WTC11 (cell line): Measurements from ENCODE around the gene C1QTNF1. TPM values are rescaled to one million over a fixed set of nuclear protein-coding genes. Genes with fewer than 3 reads are reported as not detected.

ENCODE experiments used
- ATAC-seq: fragments of 200-7000 bp; cut with Tn5 transposase; 2 replicates; pipeline ENCODE4 v1.10.0; 2021; ENCODE audit warnings: mild to moderate bottlenecking, moderate library complexity
- CTCF ChIA-PET: fragments of 300-600 bp; sonication (Branson Sonifier 250); formaldehyde crosslinking; loops from one replicate; lab custom pipeline; 2021; ENCODE audit warnings: antibody characterized with exemption; lab: Charles Lee
- POLR2A ChIA-PET: fragments of 350-600 bp; sonication (Branson Sonifier 250); formaldehyde crosslinking; loops from one replicate; lab custom pipeline; 2021; ENCODE audit warnings: antibody characterized with exemption; lab: Charles Lee
- DNase-seq: peaks from one replicate; pipeline ENCODE4 v3.0.0; 2021; ENCODE audit warnings: low spot score
- H3K27ac Mint-ChIP-seq: 2 replicates; pipeline ENCODE4 v1.8.0; 2021; ENCODE audit warnings: mixed read lengths
- H3K27me3 Mint-ChIP-seq: 2 replicates; pipeline ENCODE4 v1.8.0; 2021; ENCODE audit warnings: low read depth, mild to moderate bottlenecking, moderate library complexity, mixed read lengths
- H3K36me3 Mint-ChIP-seq: 2 replicates; pipeline ENCODE4 v1.8.0; 2021; ENCODE audit warnings: mixed read lengths
- H3K4me1 Mint-ChIP-seq: 2 replicates; pipeline ENCODE4 v1.8.0; 2022; ENCODE audit warnings: mixed read lengths
- H3K4me3 Mint-ChIP-seq: 2 replicates; pipeline ENCODE4 v1.8.0; 2021; ENCODE audit warnings: mild to moderate bottlenecking, moderate library complexity, mixed read lengths
- H3K9me3 Mint-ChIP-seq: 2 replicates; pipeline ENCODE4 v1.8.0; 2021; ENCODE audit warnings: mixed read lengths
- CREB1 ChIP-seq: sonication (generic); formaldehyde crosslinking; IDR thresholded peaks from 2 replicates; pipeline ENCODE4 v1.8.0; 2023; ENCODE audit warnings: mild to moderate bottlenecking, missing genetic modification reagents
- ELF4 ChIP-seq: sonication (generic); formaldehyde crosslinking; IDR thresholded peaks from 2 replicates; pipeline ENCODE4 v1.8.1; 2022; ENCODE audit warnings: low read depth, mild to moderate bottlenecking, moderate library complexity, missing genetic modification reagents
- EMX1 ChIP-seq: fragments of 250-450 bp; sonication (Bioruptor Pico); IDR thresholded peaks from 2 replicates; pipeline ENCODE4 v1.8.0; 2021; ENCODE audit warnings: mild to moderate bottlenecking
- ETV6 ChIP-seq: sonication (generic); formaldehyde crosslinking; IDR thresholded peaks from 2 replicates; pipeline ENCODE4 v1.8.1; 2022; ENCODE audit warnings: mild to moderate bottlenecking, missing genetic modification reagents
- GABPB1 ChIP-seq: sonication (generic); formaldehyde crosslinking; IDR thresholded peaks from 2 replicates; pipeline ENCODE4 v1.8.1; 2023; ENCODE audit warnings: mild to moderate bottlenecking, missing genetic modification reagents
- JAZF1 ChIP-seq: fragments of 250-450 bp; sonication (Bioruptor Pico); IDR thresholded peaks from 2 replicates; pipeline ENCODE4 v1.9.0; 2021; ENCODE audit warnings: moderate library complexity, mild to moderate bottlenecking, inconsistent platforms
- SMAD4 ChIP-seq: sonication (generic); formaldehyde crosslinking; IDR thresholded peaks from 2 replicates; pipeline ENCODE4 v1.8.0; 2022; ENCODE audit warnings: mild to moderate bottlenecking, missing genetic modification reagents
- SP1 ChIP-seq: sonication (generic); formaldehyde crosslinking; conservative IDR thresholded peaks from 2 replicates; pipeline ENCODE4 v1.8.1; 2022; ENCODE audit warnings: missing genetic modification reagents
- TEAD1 ChIP-seq: sonication (generic); formaldehyde crosslinking; IDR thresholded peaks from 2 replicates; pipeline ENCODE4 v1.8.0; 2022; ENCODE audit warnings: mild to moderate bottlenecking, missing genetic modification reagents
- TEAD4 ChIP-seq: sonication (generic); formaldehyde crosslinking; IDR thresholded peaks from 2 replicates; pipeline ENCODE4 v1.8.0; 2022; ENCODE audit warnings: mild to moderate bottlenecking, missing genetic modification reagents
- ZNF263 ChIP-seq: sonication (generic); formaldehyde crosslinking; IDR thresholded peaks from 2 replicates; pipeline ENCODE4 v1.8.1; 2022; ENCODE audit warnings: low read depth, mild to moderate bottlenecking, moderate library complexity, missing genetic modification reagents
- ZNF416 ChIP-seq: fragments of 250-450 bp; sonication (Bioruptor Pico); IDR thresholded peaks from 2 replicates; pipeline ENCODE4 v1.9.0; 2021; ENCODE audit warnings: mild to moderate bottlenecking, inconsistent platforms
- total RNA-seq: library from RNA; stranded (reverse); gene quantifications from 3 replicates; pipeline ENCODE4 v1.2.3, GENCODE V29; 2021
- TF ChIP-seq, protein P1 (sequence below): sonication (generic); formaldehyde crosslinking; IDR thresholded peaks from 2 replicates; pipeline ENCODE4 v1.8.1; 2022; ENCODE audit warnings: low read depth, missing genetic modification reagents, borderline replicate concordance
- TF ChIP-seq, protein P2 (sequence below): sonication (generic); formaldehyde crosslinking; IDR thresholded peaks from 2 replicates; pipeline ENCODE4 v1.8.0; 2022; ENCODE audit warnings: mild to moderate bottlenecking, missing genetic modification reagents
- TF ChIP-seq, protein P3 (sequence below): fragments of 250-450 bp; sonication (Bioruptor Pico); IDR thresholded peaks from 2 replicates; pipeline ENCODE4 v1.9.0; 2021; ENCODE audit warnings: mild to moderate bottlenecking
- TF ChIP-seq, protein P4 (sequence below): fragments of 250-450 bp; sonication (Bioruptor Pico); IDR thresholded peaks from 2 replicates; pipeline ENCODE4 v1.9.0; 2021; ENCODE audit warnings: mild to moderate bottlenecking
- TF ChIP-seq, protein P5 (sequence below): sonication (generic); formaldehyde crosslinking; IDR thresholded peaks from 2 replicates; pipeline ENCODE4 v1.8.0; 2022; ENCODE audit warnings: mild to moderate bottlenecking, missing genetic modification reagents
- TF ChIP-seq, protein P6 (sequence below): fragments of 250-450 bp; sonication (Bioruptor Pico); IDR thresholded peaks from 2 replicates; pipeline ENCODE4 v1.9.0; 2021; ENCODE audit warnings: mild to moderate bottlenecking, borderline replicate concordance
- TF ChIP-seq, protein P7 (sequence below): sonication (generic); formaldehyde crosslinking; IDR thresholded peaks from 2 replicates; pipeline ENCODE4 v1.8.0; 2022; ENCODE audit warnings: mild to moderate bottlenecking, missing genetic modification reagents

C1QTNF1 gene
- total RNA-seq, 1 experiment from 2014 or later: 1.7 TPM

DNA sequence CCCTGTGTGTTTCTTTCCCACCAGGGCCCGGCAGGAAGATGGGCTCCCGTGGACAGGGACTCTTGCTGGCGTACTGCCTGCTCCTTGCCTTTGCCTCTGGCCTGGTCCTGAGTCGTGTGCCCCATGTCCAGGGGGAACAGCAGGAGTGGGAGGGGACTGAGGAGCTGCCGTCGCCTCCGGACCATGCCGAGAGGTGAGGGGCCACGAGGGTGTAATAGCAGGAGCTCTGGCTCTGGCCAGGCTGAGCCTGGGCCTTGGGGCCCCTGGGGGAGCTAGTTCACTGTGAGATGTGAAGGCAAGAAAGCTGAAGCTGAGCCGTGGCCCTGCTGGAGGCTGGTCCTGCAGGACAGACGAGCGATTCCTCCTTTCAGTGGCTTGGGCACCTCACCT, 20.0 kb downstream of the C1QTNF1 start (continued):
- TF ChIP-seq, protein P1, sequence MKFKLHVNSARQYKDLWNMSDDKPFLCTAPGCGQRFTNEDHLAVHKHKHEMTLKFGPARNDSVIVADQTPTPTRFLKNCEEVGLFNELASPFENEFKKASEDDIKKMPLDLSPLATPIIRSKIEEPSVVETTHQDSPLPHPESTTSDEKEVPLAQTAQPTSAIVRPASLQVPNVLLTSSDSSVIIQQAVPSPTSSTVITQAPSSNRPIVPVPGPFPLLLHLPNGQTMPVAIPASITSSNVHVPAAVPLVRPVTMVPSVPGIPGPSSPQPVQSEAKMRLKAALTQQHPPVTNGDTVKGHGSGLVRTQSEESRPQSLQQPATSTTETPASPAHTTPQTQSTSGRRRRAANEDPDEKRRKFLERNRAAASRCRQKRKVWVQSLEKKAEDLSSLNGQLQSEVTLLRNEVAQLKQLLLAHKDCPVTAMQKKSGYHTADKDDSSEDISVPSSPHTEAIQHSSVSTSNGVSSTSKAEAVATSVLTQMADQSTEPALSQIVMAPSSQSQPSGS (CRISPR knock-in tag): no peak
- TF ChIP-seq, protein P2, sequence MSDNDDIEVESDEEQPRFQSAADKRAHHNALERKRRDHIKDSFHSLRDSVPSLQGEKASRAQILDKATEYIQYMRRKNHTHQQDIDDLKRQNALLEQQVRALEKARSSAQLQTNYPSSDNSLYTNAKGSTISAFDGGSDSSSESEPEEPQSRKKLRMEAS: no peak
- no peak for TF ChIP-seq JAZF1 (CRISPR knock-in tag)

DNA sequence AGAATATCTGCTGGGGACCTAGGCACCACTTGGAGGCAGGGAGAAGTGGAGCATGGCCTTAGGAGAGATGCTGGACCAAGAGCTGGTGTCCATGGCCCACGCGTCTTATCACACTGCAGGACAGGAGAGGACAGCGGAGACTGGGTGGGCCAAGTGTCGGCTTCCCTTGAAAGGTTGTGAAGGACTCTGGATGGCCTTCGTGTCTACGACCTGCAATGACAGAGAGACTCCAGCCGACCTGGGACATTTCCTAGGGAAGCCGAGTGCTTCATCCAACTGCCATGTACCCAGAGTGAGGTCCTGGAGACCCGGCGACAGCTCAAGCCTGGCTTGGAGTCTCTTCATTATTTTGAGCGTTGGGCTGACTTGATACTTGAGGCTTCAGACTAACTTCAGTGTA, 20.5 kb downstream of the C1QTNF1 start:
- no peak for ATAC-seq
- ChIA-PET CTCF (interaction anchor here (1.6 to 3.4 kb wide), 11 partner anchors 10 to 347 kb away, joined by 3 to 51 read pairs (median 18); partner anchors contain the start of gene ENGASE), POLR2A (no interaction called here)
- TF ChIP-seq SP1 (CRISPR knock-in tag): no peak
- TF ChIP-seq ZNF263 (CRISPR knock-in tag): no peak
- TF ChIP-seq TEAD1 (CRISPR knock-in tag): no peak
- TF ChIP-seq CREB1 (CRISPR knock-in tag): no peak
- TF ChIP-seq, protein P3, sequence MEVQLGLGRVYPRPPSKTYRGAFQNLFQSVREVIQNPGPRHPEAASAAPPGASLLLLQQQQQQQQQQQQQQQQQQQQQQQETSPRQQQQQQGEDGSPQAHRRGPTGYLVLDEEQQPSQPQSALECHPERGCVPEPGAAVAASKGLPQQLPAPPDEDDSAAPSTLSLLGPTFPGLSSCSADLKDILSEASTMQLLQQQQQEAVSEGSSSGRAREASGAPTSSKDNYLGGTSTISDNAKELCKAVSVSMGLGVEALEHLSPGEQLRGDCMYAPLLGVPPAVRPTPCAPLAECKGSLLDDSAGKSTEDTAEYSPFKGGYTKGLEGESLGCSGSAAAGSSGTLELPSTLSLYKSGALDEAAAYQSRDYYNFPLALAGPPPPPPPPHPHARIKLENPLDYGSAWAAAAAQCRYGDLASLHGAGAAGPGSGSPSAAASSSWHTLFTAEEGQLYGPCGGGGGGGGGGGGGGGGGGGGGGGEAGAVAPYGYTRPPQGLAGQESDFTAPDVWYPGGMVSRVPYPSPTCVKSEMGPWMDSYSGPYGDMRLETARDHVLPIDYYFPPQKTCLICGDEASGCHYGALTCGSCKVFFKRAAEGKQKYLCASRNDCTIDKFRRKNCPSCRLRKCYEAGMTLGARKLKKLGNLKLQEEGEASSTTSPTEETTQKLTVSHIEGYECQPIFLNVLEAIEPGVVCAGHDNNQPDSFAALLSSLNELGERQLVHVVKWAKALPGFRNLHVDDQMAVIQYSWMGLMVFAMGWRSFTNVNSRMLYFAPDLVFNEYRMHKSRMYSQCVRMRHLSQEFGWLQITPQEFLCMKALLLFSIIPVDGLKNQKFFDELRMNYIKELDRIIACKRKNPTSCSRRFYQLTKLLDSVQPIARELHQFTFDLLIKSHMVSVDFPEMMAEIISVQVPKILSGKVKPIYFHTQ: no peak
- TF ChIP-seq ZNF416 (CRISPR knock-in tag): no peak
- TF ChIP-seq GABPB1 (CRISPR knock-in tag): no peak
- no peak for TF ChIP-seq ELF4
- TF ChIP-seq, protein P4, sequence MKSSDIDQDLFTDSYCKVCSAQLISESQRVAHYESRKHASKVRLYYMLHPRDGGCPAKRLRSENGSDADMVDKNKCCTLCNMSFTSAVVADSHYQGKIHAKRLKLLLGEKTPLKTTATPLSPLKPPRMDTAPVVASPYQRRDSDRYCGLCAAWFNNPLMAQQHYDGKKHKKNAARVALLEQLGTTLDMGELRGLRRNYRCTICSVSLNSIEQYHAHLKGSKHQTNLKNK (CRISPR knock-in tag): no peak
- H3K4me1 Mint-ChIP-seq: peaks cover 6% of the 10 kb centered on the region; the same call in 1 of the 2 replicates
- H3K27me3 Mint-ChIP-seq: peaks cover 7% of the 10 kb centered on the region
- H3K9me3 Mint-ChIP-seq: peaks cover 13% of the 10 kb centered on the region
- H3K36me3 Mint-ChIP-seq: no peaks in the 10 kb centered on the region
- no peak overlapping the region for H3K4me3 Mint-ChIP-seq
- no peak for DNase-seq
- H3K27ac Mint-ChIP-seq: no peak overlapping the region

DNA sequence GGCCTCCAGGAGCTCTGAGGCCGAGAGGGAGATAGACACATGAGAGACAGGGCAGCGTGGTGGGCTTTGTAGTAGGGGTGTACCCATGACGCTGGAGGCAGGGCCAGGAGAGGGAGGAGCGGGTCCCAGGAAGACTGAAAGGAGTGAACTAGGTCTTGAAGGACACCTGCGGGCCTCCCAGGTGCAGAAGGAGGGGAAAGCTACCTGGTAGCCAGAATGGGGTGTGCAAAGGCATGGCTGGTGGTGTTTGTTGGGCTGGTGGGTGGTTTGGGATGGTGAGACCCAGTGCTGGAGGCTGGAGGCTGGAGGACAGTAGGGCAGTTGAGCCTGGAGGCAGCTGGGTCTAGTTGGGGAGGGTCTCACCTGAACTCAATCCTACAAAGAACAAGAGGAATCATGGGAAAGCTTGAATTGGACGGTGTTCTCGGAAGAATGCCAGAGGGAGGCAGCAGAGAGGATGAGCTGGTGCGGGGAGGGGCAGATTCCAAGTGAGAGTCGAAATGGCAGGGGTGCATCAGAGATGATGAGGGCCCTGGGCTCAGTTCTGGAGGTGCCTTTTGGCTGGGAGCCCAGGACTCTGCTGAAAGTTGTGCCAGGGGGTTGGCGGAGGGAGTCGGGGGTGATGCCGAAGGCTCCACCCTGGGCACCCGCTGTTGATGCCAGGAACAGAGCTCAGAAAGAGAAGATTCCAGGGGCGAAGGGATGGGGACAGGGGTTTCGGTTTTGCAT, 21.2 kb downstream of the C1QTNF1 start:
- Mint-ChIP-seq H3K4me1 (peaks cover 6% of the 10 kb centered on the region; the same call in 1 of the 2 replicates), H3K27me3 (peaks cover 7% of the 10 kb centered on the region), H3K27ac (no peak overlapping the region), H3K9me3 (peaks cover 13% of the 10 kb centered on the region), H3K36me3 (no peaks in the 10 kb centered on the region), H3K4me3 (no peak overlapping the region)
- ChIA-PET CTCF (interaction anchor here (0.5 to 3.4 kb wide), 54 partner anchors 8 to 624 kb away, joined by 3 to 51 read pairs (median 5); partner anchors contain the start of genes CANT1, ENGASE and LGALS3BP), POLR2A (interaction anchor here (0.6 kb wide), 1 partner anchor 1946 kb away, joined by 5 read pairs; no protein-coding TSS in a partner anchor)
- DNase-seq (no peak), ATAC-seq (no peak)
- TF ChIP-seq ETV6 (CRISPR knock-in tag) (no peak), JAZF1 (CRISPR knock-in tag) (no peak), TEAD4 (CRISPR knock-in tag) (no peak), EMX1 (CRISPR knock-in tag) (no peak), SP1 (CRISPR knock-in tag) (no peak), SMAD4 (CRISPR knock-in tag) (no peak)
- TF ChIP-seq, protein P5, sequence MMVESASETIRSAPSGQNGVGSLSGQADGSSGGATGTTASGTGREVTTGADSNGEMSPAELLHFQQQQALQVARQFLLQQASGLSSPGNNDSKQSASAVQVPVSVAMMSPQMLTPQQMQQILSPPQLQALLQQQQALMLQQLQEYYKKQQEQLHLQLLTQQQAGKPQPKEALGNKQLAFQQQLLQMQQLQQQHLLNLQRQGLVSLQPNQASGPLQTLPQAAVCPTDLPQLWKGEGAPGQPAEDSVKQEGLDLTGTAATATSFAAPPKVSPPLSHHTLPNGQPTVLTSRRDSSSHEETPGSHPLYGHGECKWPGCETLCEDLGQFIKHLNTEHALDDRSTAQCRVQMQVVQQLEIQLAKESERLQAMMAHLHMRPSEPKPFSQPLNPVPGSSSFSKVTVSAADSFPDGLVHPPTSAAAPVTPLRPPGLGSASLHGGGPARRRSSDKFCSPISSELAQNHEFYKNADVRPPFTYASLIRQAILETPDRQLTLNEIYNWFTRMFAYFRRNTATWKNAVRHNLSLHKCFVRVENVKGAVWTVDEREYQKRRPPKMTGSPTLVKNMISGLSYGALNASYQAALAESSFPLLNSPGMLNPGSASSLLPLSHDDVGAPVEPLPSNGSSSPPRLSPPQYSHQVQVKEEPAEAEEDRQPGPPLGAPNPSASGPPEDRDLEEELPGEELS: no peak
- TF ChIP-seq, protein P6, sequence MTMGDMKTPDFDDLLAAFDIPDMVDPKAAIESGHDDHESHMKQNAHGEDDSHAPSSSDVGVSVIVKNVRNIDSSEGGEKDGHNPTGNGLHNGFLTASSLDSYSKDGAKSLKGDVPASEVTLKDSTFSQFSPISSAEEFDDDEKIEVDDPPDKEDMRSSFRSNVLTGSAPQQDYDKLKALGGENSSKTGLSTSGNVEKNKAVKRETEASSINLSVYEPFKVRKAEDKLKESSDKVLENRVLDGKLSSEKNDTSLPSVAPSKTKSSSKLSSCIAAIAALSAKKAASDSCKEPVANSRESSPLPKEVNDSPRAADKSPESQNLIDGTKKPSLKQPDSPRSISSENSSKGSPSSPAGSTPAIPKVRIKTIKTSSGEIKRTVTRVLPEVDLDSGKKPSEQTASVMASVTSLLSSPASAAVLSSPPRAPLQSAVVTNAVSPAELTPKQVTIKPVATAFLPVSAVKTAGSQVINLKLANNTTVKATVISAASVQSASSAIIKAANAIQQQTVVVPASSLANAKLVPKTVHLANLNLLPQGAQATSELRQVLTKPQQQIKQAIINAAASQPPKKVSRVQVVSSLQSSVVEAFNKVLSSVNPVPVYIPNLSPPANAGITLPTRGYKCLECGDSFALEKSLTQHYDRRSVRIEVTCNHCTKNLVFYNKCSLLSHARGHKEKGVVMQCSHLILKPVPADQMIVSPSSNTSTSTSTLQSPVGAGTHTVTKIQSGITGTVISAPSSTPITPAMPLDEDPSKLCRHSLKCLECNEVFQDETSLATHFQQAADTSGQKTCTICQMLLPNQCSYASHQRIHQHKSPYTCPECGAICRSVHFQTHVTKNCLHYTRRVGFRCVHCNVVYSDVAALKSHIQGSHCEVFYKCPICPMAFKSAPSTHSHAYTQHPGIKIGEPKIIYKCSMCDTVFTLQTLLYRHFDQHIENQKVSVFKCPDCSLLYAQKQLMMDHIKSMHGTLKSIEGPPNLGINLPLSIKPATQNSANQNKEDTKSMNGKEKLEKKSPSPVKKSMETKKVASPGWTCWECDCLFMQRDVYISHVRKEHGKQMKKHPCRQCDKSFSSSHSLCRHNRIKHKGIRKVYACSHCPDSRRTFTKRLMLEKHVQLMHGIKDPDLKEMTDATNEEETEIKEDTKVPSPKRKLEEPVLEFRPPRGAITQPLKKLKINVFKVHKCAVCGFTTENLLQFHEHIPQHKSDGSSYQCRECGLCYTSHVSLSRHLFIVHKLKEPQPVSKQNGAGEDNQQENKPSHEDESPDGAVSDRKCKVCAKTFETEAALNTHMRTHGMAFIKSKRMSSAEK (CRISPR knock-in tag): no peak
- TF ChIP-seq, protein P7, sequence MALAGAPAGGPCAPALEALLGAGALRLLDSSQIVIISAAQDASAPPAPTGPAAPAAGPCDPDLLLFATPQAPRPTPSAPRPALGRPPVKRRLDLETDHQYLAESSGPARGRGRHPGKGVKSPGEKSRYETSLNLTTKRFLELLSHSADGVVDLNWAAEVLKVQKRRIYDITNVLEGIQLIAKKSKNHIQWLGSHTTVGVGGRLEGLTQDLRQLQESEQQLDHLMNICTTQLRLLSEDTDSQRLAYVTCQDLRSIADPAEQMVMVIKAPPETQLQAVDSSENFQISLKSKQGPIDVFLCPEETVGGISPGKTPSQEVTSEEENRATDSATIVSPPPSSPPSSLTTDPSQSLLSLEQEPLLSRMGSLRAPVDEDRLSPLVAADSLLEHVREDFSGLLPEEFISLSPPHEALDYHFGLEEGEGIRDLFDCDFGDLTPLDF (CRISPR knock-in tag): no peak
